B cell (primary cell): Measurements from ENCODE around the gene VSTM5.

Source experiments
- CTCF ChIP-seq: fragments of 200-600 bp; IDR thresholded peaks from one replicate; pipeline ENCODE4 v1.8.0; 2022; ENCODE audit warnings: antibody characterized with exemption, mild to moderate bottlenecking
- EZH2 ChIP-seq: IDR thresholded peaks from 2 replicates; pipeline ENCODE4 v1.6.1; 2012; ENCODE audit warnings: borderline replicate concordance, low read depth, mild to moderate bottlenecking, moderate library complexity, low read length; ENCODE audit not compliant: insufficient read depth, poor library complexity, severe bottlenecking

GRCh38 chr11:93813974-93814373 is 36.4 kb downstream of the VSTM5 start:
- TF ChIP-seq CTCF (no peak), EZH2 (no peak)
